NCI-H1694 (cell line): ENCODE results near the gene WIPF2.
A peak's percentile ranks its signal among the peaks of the same experiment; 100 is the strongest.
"Not testable (repeated sequence)": the region's sequence is repeated elsewhere in the genome, so short reads cannot be mapped to it uniquely, and the experiment has no call there.

Experiments used
- DNase-seq: peaks from one replicate; lab custom pipeline; 2025; lab: John Stamatoyannopoulos, UW

The WIPF2 gene

GRCh38 chr17:40191237-40192208 is 27.6 kb upstream of the WIPF2 start:
- peak; percentile 28 for DNase-seq

- no peak for DNase-seq
These were observed 26.1 kb upstream of the WIPF2 start for GRCh38 chr17:40192961-40193360.

DNA sequence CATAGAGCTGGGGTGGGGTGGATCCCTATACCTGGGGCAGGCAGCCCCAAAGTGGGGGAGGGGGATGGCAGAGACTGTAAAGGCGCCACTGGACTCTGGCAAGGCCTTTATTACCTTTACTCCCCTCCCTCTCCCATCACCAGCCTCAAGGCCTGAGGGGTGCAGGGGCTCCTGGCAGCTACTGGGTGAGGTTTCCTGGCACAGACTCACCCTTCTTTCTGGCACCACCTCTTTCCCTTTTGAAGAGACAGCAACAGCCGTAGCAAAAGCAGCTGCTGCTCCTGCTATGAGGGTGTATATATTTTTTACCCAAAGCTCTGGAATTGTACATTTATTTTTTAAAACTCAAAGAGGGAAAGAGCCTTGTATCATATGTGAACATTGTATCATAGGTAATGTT is 24.3 kb upstream of the WIPF2 start:
- DNase-seq: peak; percentile 28

DNA sequence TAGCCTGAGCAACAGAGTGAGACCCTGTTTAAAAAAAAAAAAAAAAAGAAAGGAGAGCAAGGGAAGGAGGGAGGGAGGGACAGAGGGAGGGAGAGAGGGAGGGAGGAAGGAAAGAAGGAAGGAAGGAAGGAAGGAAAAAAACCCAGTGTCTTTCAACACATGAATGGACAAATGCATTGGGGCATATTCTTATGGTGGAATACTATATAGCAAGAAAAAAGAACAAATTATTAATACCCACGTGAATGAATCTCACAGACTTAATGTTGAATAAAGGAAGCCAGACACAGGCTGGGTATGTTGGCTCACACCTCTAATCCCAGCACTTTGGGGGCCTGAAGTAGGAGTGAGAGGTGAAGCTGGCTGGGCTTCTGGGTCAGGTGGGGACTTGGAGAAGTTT is 21.6 kb upstream of the WIPF2 start:
- DNase-seq: no peak

DNA sequence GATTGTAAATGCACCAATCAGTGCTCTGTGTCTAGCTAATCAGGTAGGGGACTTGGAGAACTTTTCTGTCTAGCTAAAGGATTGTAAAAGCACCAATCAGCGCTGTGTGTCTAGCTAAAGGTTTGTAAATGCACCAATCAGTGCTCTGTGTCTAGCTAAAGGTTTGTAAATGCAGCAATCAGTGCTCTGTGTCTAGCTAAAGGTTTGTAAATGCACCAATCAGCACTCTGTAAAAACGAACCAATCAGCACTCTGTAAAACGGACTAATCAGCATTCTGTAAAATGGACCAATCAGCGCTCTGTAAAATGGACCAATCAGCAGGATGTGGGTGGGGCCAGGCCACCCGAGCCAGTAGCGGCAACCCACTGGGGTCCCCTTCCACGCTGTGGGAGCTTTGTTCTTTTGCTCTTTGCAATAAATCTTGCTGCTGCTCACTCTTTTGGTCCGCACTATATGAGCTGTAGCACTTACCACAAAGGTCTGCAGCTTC is 21.1 kb upstream of the WIPF2 start:
- DNase-seq: not testable (repeated sequence)

DNA sequence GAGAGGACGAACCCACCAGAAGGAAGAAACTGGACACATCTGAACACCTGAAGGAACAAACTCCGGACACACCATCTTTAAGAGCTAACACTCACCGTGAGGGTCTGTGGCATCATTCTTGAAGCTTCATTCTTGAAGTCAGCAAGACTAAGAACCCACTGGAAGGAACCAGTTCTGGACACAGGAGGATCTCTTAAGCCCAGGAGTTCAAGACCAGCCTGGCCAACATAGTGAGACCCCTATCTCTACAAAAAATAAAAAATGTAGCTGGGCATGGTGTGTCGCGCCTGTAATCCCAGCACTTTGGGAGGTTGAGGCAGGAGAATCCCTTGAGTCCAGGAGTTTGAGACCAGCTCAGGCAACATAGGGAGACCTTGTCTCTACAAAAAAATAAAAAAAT is 20.5 kb upstream of the WIPF2 start:
- no peak for DNase-seq

DNA sequence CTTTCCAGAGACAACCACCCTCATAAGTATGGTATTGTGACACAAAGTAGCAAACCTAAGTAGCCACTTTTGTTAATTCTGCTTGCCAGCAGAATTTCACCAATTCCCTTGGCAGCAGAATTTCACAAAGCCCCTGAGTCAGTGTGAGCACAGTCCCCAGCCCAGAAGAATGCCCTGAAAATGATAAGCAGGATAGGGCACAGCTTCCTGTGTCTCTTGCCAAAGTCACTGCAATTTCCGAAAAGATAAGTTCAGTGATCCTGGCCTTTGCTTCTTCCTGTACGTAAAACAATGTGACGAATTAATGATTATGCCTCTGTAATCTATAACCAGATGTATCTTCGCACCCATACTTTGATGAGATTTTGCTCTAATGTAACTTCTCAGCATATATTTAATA is 16.0 kb upstream of the WIPF2 start:
- no peak for DNase-seq

- DNase-seq: not testable (repeated sequence)
These were observed 12.9 kb upstream of the WIPF2 start for GRCh38 chr17:40206193-40206592.

DNA sequence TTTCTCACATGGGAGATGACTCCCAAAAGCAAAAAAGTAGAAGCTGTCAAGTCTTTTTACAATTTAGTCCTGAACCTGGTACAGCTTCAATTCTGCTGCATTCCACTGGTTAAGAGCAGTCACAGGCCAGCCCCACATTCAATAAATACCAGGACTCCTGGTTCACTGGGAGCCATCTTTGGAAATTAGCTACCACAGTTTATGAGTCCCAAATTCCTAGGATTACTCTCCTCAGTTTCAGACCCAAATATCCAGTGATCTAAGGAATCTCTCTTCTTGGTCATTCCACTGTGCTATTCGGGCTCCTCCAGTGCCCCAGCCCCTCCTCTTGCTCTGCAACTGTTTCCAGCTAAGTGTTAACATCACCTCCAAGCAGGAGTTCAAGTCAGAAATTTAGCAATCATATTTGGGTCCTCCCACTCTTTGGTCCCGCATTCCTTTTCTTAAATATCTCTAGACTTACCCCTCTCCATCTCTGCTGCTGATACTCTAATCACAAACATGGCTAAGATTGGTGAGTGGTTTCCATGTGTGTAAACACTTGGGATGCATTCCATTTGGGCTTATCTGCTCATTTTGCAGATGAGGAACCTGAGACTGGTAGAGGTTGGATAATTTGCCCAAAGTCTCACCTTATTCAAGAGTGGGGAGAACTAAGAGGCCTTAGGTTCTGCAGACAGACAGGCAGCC is 9.6 kb upstream of the WIPF2 start:
- DNase-seq: no peak

DNA sequence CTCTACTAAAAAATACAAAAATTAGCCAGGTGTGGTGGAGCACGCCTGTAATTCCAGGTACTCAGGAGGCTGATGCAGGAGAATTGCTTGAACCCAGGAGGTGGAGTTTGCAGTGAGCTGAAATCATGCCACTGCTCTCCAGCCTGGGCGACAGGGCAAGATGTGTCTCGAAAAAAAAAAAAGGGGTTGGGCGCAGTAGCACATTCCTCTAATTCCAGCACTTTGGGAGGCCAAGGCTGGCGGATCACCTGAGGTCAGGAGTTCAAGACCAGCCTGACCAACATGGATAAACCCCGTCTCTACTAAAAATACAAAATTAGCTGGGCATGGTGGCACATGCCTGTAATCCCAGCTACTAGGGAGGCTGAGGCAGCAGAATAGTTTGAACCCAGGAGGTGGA is 5.2 kb upstream of the WIPF2 start:
- not testable (repeated sequence) for DNase-seq

- no peak for DNase-seq
These were observed 931 bp upstream of the WIPF2 start for GRCh38 chr17:40218006-40218739.

GRCh38 chr17:40219594-40220338 is 662 bp downstream of the WIPF2 start:
- peak; percentile 78 for DNase-seq

DNA sequence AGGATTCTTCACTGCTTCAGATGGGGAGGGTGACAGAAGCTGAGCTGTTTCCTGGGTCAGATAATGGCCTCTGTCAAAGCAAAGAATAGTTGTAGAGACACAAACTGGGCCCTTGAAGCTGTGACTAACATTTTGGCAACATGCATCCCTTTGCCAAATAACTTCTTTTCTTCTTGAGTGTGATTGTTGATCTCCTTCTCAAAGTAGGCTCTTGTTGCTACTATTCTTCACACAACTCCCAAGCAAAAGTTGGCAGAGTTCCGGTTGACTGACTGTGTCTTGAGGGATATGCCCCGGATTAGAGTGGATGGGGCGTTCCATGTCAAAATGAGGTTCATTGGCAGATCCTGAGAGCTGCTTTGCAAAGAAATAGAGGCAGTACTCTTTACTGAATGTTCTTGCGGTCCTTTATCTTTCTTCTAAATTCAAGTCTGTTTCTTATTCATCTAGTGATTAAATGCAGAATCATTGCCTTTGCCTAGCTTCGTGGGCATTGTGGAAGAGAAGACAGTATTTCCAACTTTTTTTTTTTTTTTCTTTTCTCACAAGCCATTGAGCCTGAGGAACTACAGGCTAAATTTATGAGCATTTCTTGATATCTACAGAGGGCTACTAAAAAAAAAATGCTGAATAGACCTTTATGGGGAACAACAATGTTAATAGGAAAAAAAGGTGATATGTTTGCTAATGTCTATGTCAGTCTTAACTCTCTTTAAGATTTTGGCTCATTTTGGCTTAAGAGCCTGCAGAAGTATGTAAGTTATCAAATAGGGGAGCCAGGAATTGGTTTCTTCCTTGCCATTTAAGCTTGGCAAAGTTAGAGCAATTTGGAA is 5.8 kb downstream of the WIPF2 start:
- DNase-seq: no peak

DNA sequence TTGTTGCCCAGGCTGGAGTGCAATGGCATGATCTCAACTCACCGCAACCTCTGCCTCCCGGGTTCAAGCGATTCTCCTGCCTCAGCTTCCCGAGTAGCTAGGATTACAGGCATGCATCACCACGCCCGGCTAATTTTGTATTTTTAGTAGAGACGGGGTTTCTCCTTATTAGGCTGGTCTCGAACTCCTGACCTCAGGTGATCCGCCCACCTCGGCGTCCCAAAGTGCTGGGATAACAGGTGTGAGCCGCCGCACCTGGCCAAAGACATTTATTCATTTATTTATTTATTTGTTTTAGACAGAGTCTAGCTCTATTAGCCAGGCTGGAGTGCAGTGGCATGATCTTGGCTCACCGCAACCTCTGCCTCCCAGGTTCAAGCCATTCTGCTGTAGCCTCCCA is 10.0 kb downstream of the WIPF2 start:
- DNase-seq: not testable (repeated sequence)

DNA sequence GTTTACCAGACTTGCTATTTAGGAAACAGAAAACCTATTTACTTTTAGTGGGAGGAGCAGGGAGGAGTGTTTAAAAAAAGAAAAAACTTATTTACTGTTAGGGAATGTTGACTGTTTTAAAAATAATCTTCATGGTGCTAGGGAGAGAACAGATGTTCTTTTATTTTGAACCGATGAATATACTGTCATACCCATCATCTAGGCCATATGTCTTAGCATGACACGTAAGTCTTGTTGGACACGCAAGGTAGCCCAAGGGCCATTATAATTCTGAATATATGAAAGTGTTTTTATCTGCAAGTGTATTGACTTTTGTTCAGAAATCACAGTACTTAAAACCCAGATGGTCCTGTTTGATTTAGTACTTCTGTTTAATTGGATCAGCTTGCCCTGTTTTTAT is 11.6 kb downstream of the WIPF2 start:
- DNase-seq: peak; percentile 25

GRCh38 chr17:40231928-40232327 is 12.8 kb downstream of the WIPF2 start:
- not testable (repeated sequence) for DNase-seq

- no peak for DNase-seq
These were observed 22.2 kb downstream of the WIPF2 start for GRCh38 chr17:40241252-40241834.

DNA sequence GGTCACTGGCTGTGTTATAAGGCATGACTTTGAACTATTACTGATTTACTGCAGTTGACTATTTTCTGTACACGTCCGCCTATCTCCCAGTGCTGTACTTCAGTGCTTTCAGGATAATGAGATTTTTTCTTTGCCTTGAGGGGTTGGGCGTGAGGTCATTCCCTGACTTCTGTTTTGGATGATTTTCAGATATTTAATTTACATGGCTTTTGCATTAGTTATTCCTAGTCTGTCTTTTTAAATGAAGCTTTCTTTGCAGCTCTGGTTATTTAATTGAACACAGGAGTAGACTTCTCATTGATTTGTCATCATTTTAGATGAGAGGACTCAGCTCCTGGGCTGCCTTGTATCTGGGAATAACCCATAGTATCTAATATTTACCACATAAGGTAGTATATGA is 23.7 kb downstream of the WIPF2 start:
- DNase-seq: no peak

- DNase-seq: no peak
These were observed 24.7 kb downstream of the WIPF2 start for GRCh38 chr17:40243761-40244160.

DNA sequence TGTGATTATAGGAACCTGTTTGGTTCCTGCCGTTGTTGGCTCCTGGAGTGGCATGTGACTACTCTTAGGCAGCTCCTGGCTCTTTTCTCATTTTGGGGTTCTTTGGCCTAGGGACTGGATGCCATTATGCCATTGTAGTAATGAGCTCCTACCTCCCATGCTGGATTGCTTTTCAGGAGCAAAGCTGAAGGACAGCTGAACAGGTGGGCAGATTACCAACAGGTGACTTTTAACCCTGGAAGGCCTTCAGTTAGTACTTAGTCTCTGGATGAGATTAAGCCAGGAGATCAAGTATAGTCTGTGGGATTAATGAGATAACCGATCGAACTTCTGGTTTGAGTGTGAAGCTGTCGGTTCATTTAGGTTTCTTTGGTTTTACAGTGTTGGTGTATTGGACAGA is 25.2 kb downstream of the WIPF2 start:
- DNase-seq: no peak
